HepG2 (cell line): Measurements from ENCODE around the gene SNRNP48. TPM values are rescaled to one million over a fixed set of nuclear protein-coding genes. Genes with fewer than 3 reads are reported as not detected.

Experiments used
- DNMT3B ChIP-seq: conservative IDR thresholded peaks from 2 replicates; pipeline ENCODE4 v1.6.1; 2016; ENCODE audit warnings: missing biosample characterization, control low read depth
- E2F2 ChIP-seq: sonication (generic); formaldehyde crosslinking; IDR thresholded peaks from 2 replicates; pipeline ENCODE4 v1.4.0; 2020; ENCODE audit warnings: missing genetic modification reagents, borderline replicate concordance
- EHMT2 ChIP-seq: fragments of 200-600 bp; sonication (generic); IDR thresholded peaks from 2 replicates; pipeline ENCODE4 v1.7.0; 2017; ENCODE audit warnings: antibody characterized with exemption, low read depth, low read length, borderline replicate concordance
- KDM2A ChIP-seq: sonication (generic); formaldehyde crosslinking; IDR thresholded peaks from 2 replicates; pipeline ENCODE4 v1.4.0; 2020; ENCODE audit warnings: low read depth, missing genetic modification reagents, borderline replicate concordance
- MYNN ChIP-seq: sonication (generic); formaldehyde crosslinking; IDR thresholded peaks from 2 replicates; pipeline ENCODE4 v1.4.0; 2020; ENCODE audit warnings: mild to moderate bottlenecking, low read depth, missing genetic modification reagents
- NR1H2 ChIP-seq: sonication (generic); formaldehyde crosslinking; IDR thresholded peaks from 2 replicates; pipeline ENCODE4 v1.8.1; 2022; ENCODE audit warnings: low read depth, missing genetic modification reagents, borderline replicate concordance
- PBX2 ChIP-seq: IDR thresholded peaks from 2 replicates; pipeline ENCODE4 v1.6.1; 2016; ENCODE audit warnings: control low read depth
- POGZ ChIP-seq: sonication (generic); formaldehyde crosslinking; IDR thresholded peaks from 2 replicates; pipeline ENCODE4 v1.4.0; 2020; ENCODE audit warnings: mild to moderate bottlenecking, missing genetic modification reagents
- RARA ChIP-seq: IDR thresholded peaks from 2 replicates; pipeline ENCODE4 v1.6.1; 2016; ENCODE audit warnings: missing genetic modification reagents, missing compliant biosample characterization
- RFX3 ChIP-seq: IDR thresholded peaks from 2 replicates; pipeline ENCODE4 v1.6.1; 2016; ENCODE audit warnings: missing biosample characterization, missing genetic modification reagents
- SKI ChIP-seq: fragments of 450-650 bp; IDR thresholded peaks from one replicate; pipeline ENCODE4 v1.6.1; 2018; ENCODE audit warnings: mild to moderate bottlenecking; ENCODE audit not compliant: partially characterized antibody
- SMARCC2 ChIP-seq: fragments of 450-650 bp; IDR thresholded peaks from 2 replicates; pipeline ENCODE4 v1.6.1; 2017; ENCODE audit warnings: antibody characterized with exemption, mild to moderate bottlenecking
- SP140L ChIP-seq: sonication (generic); formaldehyde crosslinking; IDR thresholded peaks from 2 replicates; pipeline ENCODE4 v1.4.0; 2020; ENCODE audit warnings: missing genetic modification reagents, borderline replicate concordance
- THAP11 ChIP-seq: IDR thresholded peaks from 2 replicates; pipeline ENCODE4 v1.6.1; 2016; ENCODE audit warnings: missing biosample characterization, missing genetic modification reagents
- ZIK1 ChIP-seq: sonication (generic); formaldehyde crosslinking; IDR thresholded peaks from 2 replicates; pipeline ENCODE4 v1.5.0; 2020; ENCODE audit warnings: mild to moderate bottlenecking, low read depth, missing genetic modification reagents, borderline replicate concordance
- ZNF260 ChIP-seq: sonication (generic); formaldehyde crosslinking; IDR thresholded peaks from 2 replicates; pipeline ENCODE4 v1.4.0; 2020; ENCODE audit warnings: missing genetic modification reagents, low read depth, mild to moderate bottlenecking, borderline replicate concordance
- ZNF432 ChIP-seq: sonication (generic); formaldehyde crosslinking; IDR thresholded peaks from 2 replicates; pipeline ENCODE4 v1.5.0; 2020; ENCODE audit warnings: missing genetic modification reagents, mild to moderate bottlenecking, borderline replicate concordance
- ZNF562 ChIP-seq: sonication (generic); formaldehyde crosslinking; IDR thresholded peaks from 2 replicates; pipeline ENCODE4 v1.8.0; 2022; ENCODE audit warnings: missing genetic modification reagents, borderline replicate concordance
- ZNF597 ChIP-seq: sonication (generic); formaldehyde crosslinking; IDR thresholded peaks from 2 replicates; pipeline ENCODE4 v1.5.0; 2020; ENCODE audit warnings: missing genetic modification reagents
- ZNF782 ChIP-seq: sonication (generic); formaldehyde crosslinking; IDR thresholded peaks from 2 replicates; pipeline ENCODE4 v1.4.0; 2020; ENCODE audit warnings: missing genetic modification reagents, mild to moderate bottlenecking, borderline replicate concordance
- ZNF788 ChIP-seq: sonication (generic); formaldehyde crosslinking; IDR thresholded peaks from 2 replicates; pipeline ENCODE4 v1.5.0; 2020; ENCODE audit warnings: mild to moderate bottlenecking, missing genetic modification reagents, borderline replicate concordance
- ZNF891 ChIP-seq: sonication (generic); formaldehyde crosslinking; IDR thresholded peaks from 2 replicates; pipeline ENCODE4 v1.5.0; 2020; ENCODE audit warnings: mild to moderate bottlenecking, missing genetic modification reagents
- polyA plus RNA-seq, 8 experiments: library from polyadenylated mRNA; depleted of rRNA in 3 of 8; stranded (reverse) in 7 of 8; unstranded in 1 of 8; fragments of >200 nt; fragmentation: Illumina TruSeq in 4 of 8; extraction: Trizol in 4 of 8; gene quantifications; 2 replicates each; pipeline versions ENCODE4 v1.2.1 to v1.2.3, GENCODE V29; 2011 to 2016; ENCODE audit warnings: low read depth in 4 of 8, missing spikeins in 1 of 8, mixed read lengths in 1 of 8; ENCODE audit not compliant: insufficient read depth in 1 of 8
- total RNA-seq, 5 experiments: library from RNA; depleted of rRNA; stranded (reverse); fragments of >200 nt; fragmentation: Illumina TruSeq; extraction: Trizol; gene quantifications; 2 replicates each; pipeline ENCODE4 v1.2.3, GENCODE V29; 2016; ENCODE audit warnings: low read depth in 1 of 5
- TF ChIP-seq, protein P1 (sequence below): sonication (generic); formaldehyde crosslinking; IDR thresholded peaks from 2 replicates; pipeline ENCODE4; 2020; ENCODE audit warnings: missing genetic modification reagents, mild to moderate bottlenecking, borderline replicate concordance
- TF ChIP-seq, protein P2 (sequence below): sonication (generic); formaldehyde crosslinking; IDR thresholded peaks from 2 replicates; pipeline ENCODE4 v1.4.0; 2020; ENCODE audit warnings: missing genetic modification reagents

Gene SNRNP48
- total and polyA plus RNA-seq, 2 of the 13 experiments (the other 11 are each of a cell fraction or from before 2014, with no cell fraction given): 17.5 to 47.5 TPM

GRCh38 chr6:7550433-7550801 lies 39.6 kb upstream of the SNRNP48 start (continued):
- no peak for TF ChIP-seq PBX2 (CRISPR knock-in tag)
- TF ChIP-seq SP140L (CRISPR knock-in tag): no peak
- no peak for TF ChIP-seq ZNF788
- no peak for TF ChIP-seq ZNF597 (CRISPR knock-in tag)
- TF ChIP-seq RFX3 (CRISPR knock-in tag): no peak
- no peak for TF ChIP-seq KDM2A
- 0 out of 2 replicates have a peak, but pooled peaks have one; percentile 43 for TF ChIP-seq POGZ (CRISPR knock-in tag)
- TF ChIP-seq ZIK1 (CRISPR knock-in tag): no peak
- peak; percentile 54 for TF ChIP-seq RARA (CRISPR knock-in tag)
- TF ChIP-seq THAP11 (CRISPR knock-in tag): peak; percentile 33; the same call in 1 of the 2 replicates
- no peak for TF ChIP-seq ZNF891 (CRISPR knock-in tag)
- TF ChIP-seq SKI: no peak
- TF ChIP-seq, protein P1, sequence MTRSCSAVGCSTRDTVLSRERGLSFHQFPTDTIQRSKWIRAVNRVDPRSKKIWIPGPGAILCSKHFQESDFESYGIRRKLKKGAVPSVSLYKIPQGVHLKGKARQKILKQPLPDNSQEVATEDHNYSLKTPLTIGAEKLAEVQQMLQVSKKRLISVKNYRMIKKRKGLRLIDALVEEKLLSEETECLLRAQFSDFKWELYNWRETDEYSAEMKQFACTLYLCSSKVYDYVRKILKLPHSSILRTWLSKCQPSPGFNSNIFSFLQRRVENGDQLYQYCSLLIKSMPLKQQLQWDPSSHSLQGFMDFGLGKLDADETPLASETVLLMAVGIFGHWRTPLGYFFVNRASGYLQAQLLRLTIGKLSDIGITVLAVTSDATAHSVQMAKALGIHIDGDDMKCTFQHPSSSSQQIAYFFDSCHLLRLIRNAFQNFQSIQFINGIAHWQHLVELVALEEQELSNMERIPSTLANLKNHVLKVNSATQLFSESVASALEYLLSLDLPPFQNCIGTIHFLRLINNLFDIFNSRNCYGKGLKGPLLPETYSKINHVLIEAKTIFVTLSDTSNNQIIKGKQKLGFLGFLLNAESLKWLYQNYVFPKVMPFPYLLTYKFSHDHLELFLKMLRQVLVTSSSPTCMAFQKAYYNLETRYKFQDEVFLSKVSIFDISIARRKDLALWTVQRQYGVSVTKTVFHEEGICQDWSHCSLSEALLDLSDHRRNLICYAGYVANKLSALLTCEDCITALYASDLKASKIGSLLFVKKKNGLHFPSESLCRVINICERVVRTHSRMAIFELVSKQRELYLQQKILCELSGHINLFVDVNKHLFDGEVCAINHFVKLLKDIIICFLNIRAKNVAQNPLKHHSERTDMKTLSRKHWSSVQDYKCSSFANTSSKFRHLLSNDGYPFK (CRISPR knock-in tag): no peak
- no peak for TF ChIP-seq SMARCC2
- TF ChIP-seq EHMT2: no peak
- TF ChIP-seq, protein P2, sequence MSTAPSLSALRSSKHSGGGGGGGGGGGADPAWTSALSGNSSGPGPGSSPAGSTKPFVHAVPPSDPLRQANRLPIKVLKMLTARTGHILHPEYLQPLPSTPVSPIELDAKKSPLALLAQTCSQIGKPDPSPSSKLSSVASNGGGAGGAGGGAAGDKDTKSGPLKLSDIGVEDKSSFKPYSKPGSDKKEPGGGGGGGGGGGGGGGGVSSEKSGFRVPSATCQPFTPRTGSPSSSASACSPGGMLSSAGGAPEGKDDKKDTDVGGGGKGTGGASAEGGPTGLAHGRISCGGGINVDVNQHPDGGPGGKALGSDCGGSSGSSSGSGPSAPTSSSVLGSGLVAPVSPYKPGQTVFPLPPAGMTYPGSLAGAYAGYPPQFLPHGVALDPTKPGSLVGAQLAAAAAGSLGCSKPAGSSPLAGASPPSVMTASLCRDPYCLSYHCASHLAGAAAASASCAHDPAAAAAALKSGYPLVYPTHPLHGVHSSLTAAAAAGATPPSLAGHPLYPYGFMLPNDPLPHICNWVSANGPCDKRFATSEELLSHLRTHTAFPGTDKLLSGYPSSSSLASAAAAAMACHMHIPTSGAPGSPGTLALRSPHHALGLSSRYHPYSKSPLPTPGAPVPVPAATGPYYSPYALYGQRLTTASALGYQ (CRISPR knock-in tag): peak; percentile 82; the same call in 1 of the 2 replicates
- TF ChIP-seq ZNF782 (CRISPR knock-in tag): no peak
- TF ChIP-seq E2F2 (CRISPR knock-in tag): no peak
- TF ChIP-seq NR1H2 (CRISPR knock-in tag): no peak
- TF ChIP-seq DNMT3B (CRISPR knock-in tag): no peak; the same call in 1 of the 2 replicates
- TF ChIP-seq ZNF432 (CRISPR knock-in tag): no peak
- TF ChIP-seq ZNF562 (CRISPR knock-in tag): no peak
- TF ChIP-seq MYNN (CRISPR knock-in tag): no peak
- no peak for TF ChIP-seq ZNF260 (CRISPR knock-in tag)
